ENCODE measurements around the gene DEK.
"Not testable (repeated sequence)": the region's sequence is repeated elsewhere in the genome, so short reads cannot be mapped to it uniquely, and the experiment has no call there.

- not testable (repeated sequence) for TF ChIP-seq CTCF (IDR thresholded peaks at IDR 0.05); ZFX (IDR thresholded peaks at IDR 0.05; ENCODE audit: borderline replicate concordance)
Observed at GRCh38 chr6:18233770-18234169, 30.6 kb downstream of the DEK start.
